GM19455 (cell line): ENCODE measurements around the gene NR2F6.
"Not testable (repeated sequence)": the region's sequence is repeated elsewhere in the genome, so short reads cannot be mapped to it uniquely, and the experiment has no call there.

ENCODE experiments used
- ATAC-seq: cut with Tn5 transposase; IDR thresholded peaks from one replicate; pipeline ENCODE4 v1.9.1; 2021; ENCODE audit not compliant: unreplicated experiment

Gene NR2F6

GRCh38 chr19:17213334-17213733 lies 32.4 kb downstream of the NR2F6 start:
- no peak for ATAC-seq

- ATAC-seq: no peak
Measured at GRCh38 chr19:17211547-17212446, 33.9 kb downstream of the NR2F6 start.

GRCh38 chr19:17210296-17210695 lies 35.4 kb downstream of the NR2F6 start:
- no peak for ATAC-seq

- ATAC-seq: no peak
Measured at GRCh38 chr19:17209126-17210036, 36.3 kb downstream of the NR2F6 start.

- ATAC-seq: no peak
Measured at GRCh38 chr19:17206736-17207581, 38.8 kb downstream of the NR2F6 start.

- ATAC-seq: no peak
Measured at GRCh38 chr19:17205237-17206140, 40.2 kb downstream of the NR2F6 start.

GRCh38 chr19:17202713-17203112 lies 43.0 kb downstream of the NR2F6 start:
- ATAC-seq: no peak

- ATAC-seq: no peak
Measured at GRCh38 chr19:17202249-17202648, 43.5 kb downstream of the NR2F6 start.

GRCh38 chr19:17200408-17201079 lies 45.2 kb downstream of the NR2F6 start:
- ATAC-seq: no peak

GRCh38 chr19:17197666-17198065 lies 48.1 kb downstream of the NR2F6 start:
- no peak for ATAC-seq

GRCh38 chr19:17196610-17197009 lies 49.1 kb downstream of the NR2F6 start:
- no peak for ATAC-seq

- ATAC-seq: no peak
Measured at GRCh38 chr19:17195106-17195505, 50.6 kb downstream of the NR2F6 start.

- ATAC-seq: no peak
Measured at GRCh38 chr19:17194608-17195007, 51.1 kb downstream of the NR2F6 start.

- ATAC-seq: no peak
Measured at GRCh38 chr19:17192751-17193150, 53.0 kb downstream of the NR2F6 start.

- ATAC-seq: not testable (repeated sequence)
Measured at GRCh38 chr19:17191736-17192135, 54.0 kb downstream of the NR2F6 start.

GRCh38 chr19:17185590-17185989 lies 60.1 kb downstream of the NR2F6 start:
- no peak for ATAC-seq

- ATAC-seq: no peak
Measured at GRCh38 chr19:17184371-17184841, 61.3 kb downstream of the NR2F6 start.

GRCh38 chr19:17183858-17184321 lies 61.8 kb downstream of the NR2F6 start:
- ATAC-seq: no peak

GRCh38 chr19:17183271-17183761 lies 62.4 kb downstream of the NR2F6 start:
- ATAC-seq: no peak
